NCI-H1105 (cell line): ENCODE results near the gene CHURC1.
"Not testable (repeated sequence)": the region's sequence is repeated elsewhere in the genome, so short reads cannot be mapped to it uniquely, and the experiment has no call there.

Experiments
- DNase-seq: peaks from one replicate; lab custom pipeline; 2025; lab: John Stamatoyannopoulos, UW

CHURC1 gene

GRCh38 chr14:64910847-64911495 lies 3.3 kb upstream of the CHURC1 start:
- DNase-seq: peak; percentile 5

- no peak for DNase-seq
These were observed 2.0 kb upstream of the CHURC1 start for GRCh38 chr14:64912261-64912660.

- DNase-seq: not testable (repeated sequence)
These were observed 778 bp upstream of the CHURC1 start for GRCh38 chr14:64913477-64913876.

GRCh38 chr14:64915029-64915424 lies 772 bp downstream of the CHURC1 start:
- DNase-seq: no peak

- no peak for DNase-seq
These were observed 1.5 kb downstream of the CHURC1 start for GRCh38 chr14:64915797-64916196.

- DNase-seq: no peak
These were observed 4.0 kb downstream of the CHURC1 start for GRCh38 chr14:64918216-64918615.

GRCh38 chr14:64919215-64919614 lies 5.0 kb downstream of the CHURC1 start:
- no peak for DNase-seq

GRCh38 chr14:64919618-64920017 lies 5.4 kb downstream of the CHURC1 start:
- no peak for DNase-seq

- DNase-seq: no peak
These were observed 6.2 kb downstream of the CHURC1 start for GRCh38 chr14:64920465-64920864.

- DNase-seq: no peak
These were observed 8.8 kb downstream of the CHURC1 start for GRCh38 chr14:64923015-64923414.

- DNase-seq: no peak
These were observed 12.2 kb downstream of the CHURC1 start for GRCh38 chr14:64926398-64926995.

GRCh38 chr14:64927031-64927430 lies 12.8 kb downstream of the CHURC1 start:
- no peak for DNase-seq

- DNase-seq: no peak
These were observed 14.2 kb downstream of the CHURC1 start for GRCh38 chr14:64928239-64929013.

GRCh38 chr14:64929014-64929359 lies 14.7 kb downstream of the CHURC1 start:
- DNase-seq: no peak

- no peak for DNase-seq
These were observed 16.0 kb downstream of the CHURC1 start for GRCh38 chr14:64930085-64930843.

GRCh38 chr14:64931123-64931522 lies 16.9 kb downstream of the CHURC1 start:
- no peak for DNase-seq

- DNase-seq: no peak
These were observed 18.0 kb downstream of the CHURC1 start for GRCh38 chr14:64932231-64932630.

- no peak for DNase-seq
These were observed 20.2 kb downstream of the CHURC1 start for GRCh38 chr14:64934338-64934929.

- no peak for DNase-seq
These were observed 21.3 kb downstream of the CHURC1 start for GRCh38 chr14:64935508-64935907.

GRCh38 chr14:64937171-64937820 lies 23.0 kb downstream of the CHURC1 start:
- DNase-seq: no peak

GRCh38 chr14:64937821-64938193 lies 23.6 kb downstream of the CHURC1 start:
- DNase-seq: no peak
